ENCODE data around the gene OLFML3. TPM values are rescaled to one million over a fixed set of nuclear protein-coding genes. Genes with fewer than 3 reads are reported as not detected.

Gene OLFML3
- total RNA-seq, 1 donor from 2014 or later: 26.4 TPM

GRCh38 chr1:113981962-113982931, 3.0 kb downstream of the OLFML3 start:
- TF ChIP-seq CTCF (IDR thresholded peaks at IDR 0.05): no peak
- intact Hi-C loops (cut with DNase I): loop anchor here (5.0 to 10.0 kb wide), 3 partner anchors 55 to 773 kb away; partner anchors contain the start of genes CSDE1 and HIPK1

DNA sequence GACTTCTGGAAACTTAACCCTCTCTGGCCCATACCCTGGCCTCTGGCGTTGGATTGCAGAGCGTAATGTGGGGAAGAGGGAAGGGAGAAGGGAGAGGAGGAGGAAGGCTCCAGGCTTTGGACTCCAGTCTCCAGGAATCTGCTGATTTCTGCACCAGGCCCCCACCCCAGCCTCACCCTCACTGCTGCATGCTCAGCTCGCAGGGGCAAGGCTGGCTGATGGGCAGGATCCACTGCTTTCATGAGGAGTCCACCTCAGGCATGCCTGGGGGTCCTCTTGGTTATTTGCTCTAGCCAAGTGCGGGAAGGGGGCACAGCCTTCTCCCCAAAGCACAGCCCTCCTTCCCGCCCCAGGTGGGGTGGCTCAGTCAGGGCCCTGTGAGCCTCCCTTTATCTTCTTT, 3.7 kb downstream of the OLFML3 start:
- TF ChIP-seq CTCF (IDR thresholded peaks at IDR 0.05): no peak
- peaks cover 15 to 26% of the 10 kb centered on the region in 2 donors for H3K4me1 ChIP-seq
- no peaks in the 10 kb centered on the region for H3K27me3 ChIP-seq
- intact Hi-C loops (cut with DNase I): loop anchor here (5.0 to 10.0 kb wide), 3 partner anchors 56 to 772 kb away; partner anchors contain the start of genes CSDE1 and HIPK1
- peak overlapping the region; percentile 38 to 62 for H3K4me3 ChIP-seq
- H3K9me3 ChIP-seq: no peaks in the 10 kb centered on the region
- H3K36me3 ChIP-seq: no peaks in the 10 kb centered on the region
- peak overlapping the region; percentile 71 to 77 for H3K27ac ChIP-seq
- no peak for DNase-seq (ENCODE audit: low spot score in 2 of 2)

More at GRCh38 chr1:113981962-113982931, 3.0 kb downstream of the OLFML3 start:
- Histone ChIP-seq H3K36me3 (no peaks in the 10 kb centered on the region), H3K4me3 (peak overlapping the region; percentile 38 to 62), H3K4me1 (peaks cover 15 to 26% of the 10 kb centered on the region in 2 donors), H3K27ac (peak overlapping the region; percentile 73 to 77), H3K27me3 (no peaks in the 10 kb centered on the region), H3K9me3 (no peaks in the 10 kb centered on the region)
- DNase-seq (ENCODE audit: low spot score in 2 of 2): peak in 1 of 2 donors; percentile 83

DNA sequence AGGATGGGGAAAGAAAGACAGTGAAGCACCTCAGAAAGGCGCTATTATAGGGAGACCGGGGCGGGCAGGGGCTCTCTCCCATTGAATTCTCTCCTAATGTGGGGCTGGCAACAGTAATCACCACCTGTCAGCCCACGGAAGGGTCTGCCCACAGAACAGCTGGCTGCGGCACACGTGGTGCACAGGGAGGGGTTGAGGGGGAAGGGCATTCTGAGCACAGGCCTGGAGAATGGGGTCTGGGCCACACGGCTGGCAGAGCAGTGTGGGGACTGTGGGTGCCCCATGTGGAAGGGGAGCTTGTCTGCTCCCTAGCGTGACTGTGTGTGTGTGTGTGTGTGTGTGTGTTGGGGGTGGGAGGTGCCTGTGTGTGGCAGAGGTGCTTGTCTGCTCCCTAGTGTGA, 4.1 kb downstream of the OLFML3 start:
- peak overlapping the region; percentile 4 to 62 for H3K4me3 ChIP-seq
- no peaks in the 10 kb centered on the region for H3K36me3 ChIP-seq
- peaks cover 15 to 26% of the 10 kb centered on the region in 2 donors for H3K4me1 ChIP-seq
- no peak for DNase-seq (ENCODE audit: low spot score in 2 of 2)
- peak overlapping the region; percentile 71 to 77 for H3K27ac ChIP-seq
- H3K27me3 ChIP-seq: no peaks in the 10 kb centered on the region
- no peak for TF ChIP-seq CTCF (IDR thresholded peaks at IDR 0.05)
- no peaks in the 10 kb centered on the region for H3K9me3 ChIP-seq
- intact Hi-C loops (cut with DNase I): loop anchor here (5.0 to 10.0 kb wide), 3 partner anchors 56 to 771 kb away; partner anchors contain the start of genes CSDE1 and HIPK1

DNA sequence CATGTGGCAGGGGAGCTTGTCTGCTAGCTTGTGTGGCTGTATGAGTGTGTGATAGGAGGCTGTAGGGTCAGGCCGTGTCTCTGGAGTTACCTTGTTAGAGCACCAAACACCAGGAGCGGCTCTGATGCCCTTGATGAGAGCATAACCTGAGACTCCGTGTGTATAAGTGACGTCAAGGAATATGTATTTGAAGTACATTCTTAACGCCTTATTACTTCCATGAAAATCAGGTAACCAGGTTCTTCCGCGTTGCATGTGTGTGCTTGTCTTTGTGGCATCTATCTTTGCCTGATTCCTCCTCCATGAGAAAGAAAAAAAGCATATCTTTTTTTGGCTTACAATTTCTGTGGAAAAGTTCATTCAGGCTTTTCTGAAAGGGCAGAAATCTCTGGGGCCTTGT, 4.6 kb downstream of the OLFML3 start:
- Histone ChIP-seq H3K36me3 (no peaks in the 10 kb centered on the region), H3K27ac (peak overlapping the region; percentile 71 to 77), H3K27me3 (no peaks in the 10 kb centered on the region), H3K4me1 (peaks cover 15 to 26% of the 10 kb centered on the region in 2 donors), H3K9me3 (no peaks in the 10 kb centered on the region), H3K4me3 (no peak overlapping the region)
- DNase-seq (ENCODE audit: low spot score in 2 of 2): no peak
- no peak for TF ChIP-seq CTCF (IDR thresholded peaks at IDR 0.05)
- intact Hi-C loops (cut with DNase I): loop anchor here (5.0 to 10.0 kb wide), 3 partner anchors 57 to 771 kb away; partner anchors contain the start of genes CSDE1 and HIPK1

- peaks cover 15 to 22% of the 10 kb centered on the region in 2 donors for H3K4me1 ChIP-seq
- H3K4me3 ChIP-seq: no peak overlapping the region
- H3K9me3 ChIP-seq: no peaks in the 10 kb centered on the region
- intact Hi-C loops (cut with DNase I): loop anchor here (5.0 to 10.0 kb wide), 3 partner anchors 57 to 770 kb away; partner anchors contain the start of genes CSDE1 and HIPK1
- H3K36me3 ChIP-seq: no peaks in the 10 kb centered on the region
- H3K27ac ChIP-seq: no peak overlapping the region
- TF ChIP-seq CTCF (IDR thresholded peaks at IDR 0.05): no peak
- no peak for DNase-seq (ENCODE audit: low spot score in 2 of 2)
- H3K27me3 ChIP-seq: no peaks in the 10 kb centered on the region
Observed at GRCh38 chr1:113984710-113985109, 5.4 kb downstream of the OLFML3 start.
